ENCODE data around the gene CDC14A.

CDC14A gene

DNA sequence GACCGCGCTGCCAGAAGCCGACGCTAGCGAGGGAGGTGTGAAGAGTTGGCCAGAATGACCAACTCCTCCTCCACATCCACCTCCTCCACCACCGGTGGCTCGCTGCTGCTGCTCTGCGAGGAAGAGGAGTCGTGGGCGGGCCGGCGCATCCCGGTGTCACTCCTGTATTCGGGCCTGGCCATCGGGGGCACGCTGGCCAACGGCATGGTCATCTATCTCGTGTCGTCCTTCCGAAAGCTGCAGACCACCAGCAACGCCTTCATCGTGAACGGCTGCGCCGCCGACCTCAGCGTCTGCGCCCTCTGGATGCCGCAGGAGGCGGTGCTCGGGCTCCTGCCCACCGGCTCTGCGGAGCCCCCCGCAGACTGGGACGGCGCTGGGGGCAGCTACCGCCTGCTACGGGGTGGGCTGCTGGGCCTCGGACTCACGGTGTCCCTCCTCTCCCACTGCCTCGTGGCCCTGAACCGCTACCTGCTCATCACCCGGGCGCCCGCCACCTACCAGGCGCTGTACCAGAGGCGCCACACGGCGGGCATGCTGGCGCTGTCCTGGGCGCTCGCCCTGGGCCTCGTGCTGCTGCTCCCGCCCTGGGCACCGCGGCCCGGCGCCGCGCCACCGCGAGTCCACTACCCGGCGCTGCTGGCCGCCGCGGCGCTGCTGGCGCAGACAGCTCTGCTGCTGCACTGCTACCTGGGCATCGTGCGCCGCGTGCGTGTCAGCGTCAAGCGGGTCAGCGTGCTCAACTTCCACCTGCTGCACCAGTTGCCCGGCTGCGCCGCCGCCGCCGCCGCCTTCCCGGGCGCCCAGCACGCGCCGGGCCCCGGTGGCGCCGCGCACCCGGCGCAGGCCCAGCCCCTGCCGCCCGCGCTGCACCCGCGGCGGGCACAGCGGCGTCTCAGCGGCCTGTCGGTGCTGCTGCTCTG is 186.9 kb downstream of the CDC14A start:
- no peak for DNase-seq (ENCODE audit: low read depth)

DNA sequence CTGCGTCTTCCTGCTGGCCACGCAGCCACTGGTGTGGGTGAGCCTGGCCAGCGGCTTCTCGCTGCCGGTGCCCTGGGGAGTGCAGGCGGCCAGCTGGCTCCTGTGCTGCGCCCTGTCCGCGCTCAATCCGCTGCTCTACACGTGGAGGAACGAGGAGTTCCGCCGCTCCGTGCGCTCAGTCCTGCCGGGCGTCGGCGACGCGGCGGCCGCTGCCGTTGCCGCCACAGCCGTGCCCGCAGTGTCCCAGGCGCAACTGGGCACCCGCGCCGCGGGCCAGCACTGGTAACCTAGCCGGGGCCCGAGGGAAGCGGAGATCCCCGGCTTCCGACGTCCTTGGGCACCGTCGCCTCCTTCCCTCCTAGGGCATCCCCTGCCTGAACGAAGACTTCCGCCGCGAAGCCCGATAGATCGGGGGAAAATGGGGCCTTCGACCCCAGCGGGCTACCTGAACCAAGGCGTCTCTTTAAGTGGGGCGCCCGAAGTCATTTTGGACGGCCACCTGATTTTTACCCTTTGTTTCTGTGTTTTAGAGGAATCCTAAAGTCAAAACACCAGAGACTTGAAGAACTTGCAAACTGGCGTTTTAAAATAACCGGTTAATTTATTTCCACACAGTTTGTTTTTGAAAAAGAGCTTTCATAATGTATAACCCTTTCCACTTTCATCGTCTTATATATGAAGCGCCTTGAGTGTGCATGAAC is 187.7 kb downstream of the CDC14A start:
- no peak for DNase-seq (ENCODE audit: low read depth)

DNA sequence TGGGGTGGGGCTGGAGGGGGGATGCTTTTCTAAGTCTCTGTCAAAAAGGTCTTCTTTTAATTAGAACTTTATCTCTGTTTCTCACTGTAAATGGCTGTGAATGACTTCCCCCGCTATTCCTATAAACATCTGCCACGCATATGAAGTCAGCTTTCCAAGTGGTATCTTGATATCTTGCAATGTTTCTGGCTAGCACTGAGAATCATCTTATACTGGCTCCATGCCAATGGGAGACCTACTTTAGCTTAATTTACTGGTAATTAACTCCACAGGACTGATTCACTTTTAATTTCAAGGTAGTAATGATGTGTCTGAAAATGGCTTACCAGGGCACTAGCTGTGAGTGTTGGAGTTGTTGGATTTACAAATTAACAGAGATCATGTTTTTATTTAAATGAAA is 190.0 kb downstream of the CDC14A start:
- no peak for DNase-seq (ENCODE audit: low read depth)

DNA sequence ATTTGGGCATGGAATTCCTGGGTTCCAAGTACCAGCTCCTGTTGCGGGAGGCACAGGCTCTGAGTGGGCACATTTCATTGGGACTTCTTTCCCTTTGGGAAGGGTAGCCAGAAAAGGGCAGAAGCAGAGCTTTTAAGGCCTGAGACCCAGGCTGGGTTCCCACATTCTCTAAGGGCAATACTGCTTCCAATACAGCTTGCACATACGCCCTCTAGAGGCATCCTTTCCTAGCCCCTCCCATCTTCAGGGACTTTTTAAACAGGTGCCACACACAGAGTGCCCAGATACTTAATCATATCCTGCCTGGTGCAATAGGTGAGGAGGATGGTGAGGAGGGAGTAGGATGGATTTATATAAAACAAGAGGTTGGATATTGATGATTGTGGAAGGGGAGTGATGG is 191.3 kb downstream of the CDC14A start:
- DNase-seq (ENCODE audit: low read depth) = no peak

DNA sequence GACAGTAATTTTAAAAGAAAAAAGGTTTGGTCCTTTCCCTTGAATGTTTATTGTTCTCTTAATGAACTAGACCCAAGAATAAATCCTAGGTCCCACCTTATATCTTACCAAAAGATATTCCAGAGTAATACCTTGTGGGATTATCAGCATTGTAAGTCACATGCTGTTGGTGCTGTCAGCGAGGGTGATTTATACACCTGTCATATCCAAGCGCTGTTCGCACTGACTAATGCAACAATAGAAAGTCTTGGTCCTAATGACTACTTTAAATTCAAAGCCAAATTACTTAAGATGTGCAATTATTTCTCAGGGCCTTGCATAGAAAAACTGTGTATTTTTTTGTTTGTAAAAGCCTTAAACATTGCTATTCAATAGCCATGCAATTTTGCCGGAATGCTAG is 192.5 kb downstream of the CDC14A start:
- DNase-seq (ENCODE audit: low read depth) = no peak

DNA sequence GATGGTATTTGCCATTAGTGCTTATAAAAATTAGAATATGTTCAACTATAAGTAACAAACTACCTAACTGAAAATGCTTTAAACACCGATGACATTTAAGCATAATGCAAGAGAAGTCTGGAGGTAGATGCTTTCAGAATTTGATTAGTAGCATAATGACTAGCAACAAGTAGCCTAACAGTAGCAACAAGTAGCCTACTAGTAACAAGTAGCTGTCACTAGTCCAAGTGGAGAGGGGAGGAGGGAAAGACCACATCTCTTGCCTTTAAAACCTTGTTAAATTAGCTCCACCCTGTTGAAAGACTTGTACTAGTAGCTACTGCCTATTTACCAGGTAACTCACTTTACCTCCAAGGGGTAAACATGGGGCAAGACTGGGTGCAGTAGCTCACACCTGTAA is 193.5 kb downstream of the CDC14A start:
- no peak for DNase-seq (ENCODE audit: low read depth)

DNA sequence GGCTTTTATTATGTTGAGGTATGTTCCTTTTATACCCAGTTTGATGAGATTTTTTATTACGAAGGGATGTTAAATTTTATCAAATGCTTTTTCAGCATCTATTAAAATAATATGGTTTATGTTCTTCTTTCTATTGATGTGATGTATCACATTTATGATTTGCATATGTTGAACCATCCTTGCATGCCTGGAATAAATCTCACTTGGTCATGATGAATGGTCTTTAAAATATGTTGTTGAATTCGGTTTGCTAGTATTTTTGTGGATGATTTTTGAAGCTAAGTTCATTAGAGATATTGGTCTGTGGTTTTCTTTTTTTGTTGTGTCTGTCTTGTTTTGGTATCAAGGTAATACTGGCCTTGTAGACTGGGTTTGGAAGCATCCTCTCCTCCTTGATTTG is 199.7 kb downstream of the CDC14A start:
- DNase-seq (ENCODE audit: low read depth) = no peak

DNA sequence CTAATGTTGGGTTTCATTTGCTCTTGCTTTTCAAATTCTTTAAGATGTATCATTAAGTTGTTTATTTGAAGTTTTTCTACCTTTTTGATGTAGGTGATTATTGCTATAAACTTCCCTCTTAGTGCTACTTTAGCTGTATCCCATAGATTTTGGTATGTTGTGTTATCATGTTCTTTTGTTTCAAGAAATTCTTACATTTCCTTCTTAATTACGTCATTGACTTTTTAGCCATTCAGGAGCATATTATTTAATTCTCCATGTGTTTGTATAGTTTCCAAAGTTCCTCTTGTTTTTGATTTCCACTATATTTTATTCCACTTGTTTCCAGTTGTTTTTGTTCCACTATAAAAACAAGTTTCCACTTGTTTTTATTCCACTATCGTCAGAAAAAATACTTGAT is 200.6 kb downstream of the CDC14A start:
- no peak for DNase-seq (ENCODE audit: low read depth)

DNA sequence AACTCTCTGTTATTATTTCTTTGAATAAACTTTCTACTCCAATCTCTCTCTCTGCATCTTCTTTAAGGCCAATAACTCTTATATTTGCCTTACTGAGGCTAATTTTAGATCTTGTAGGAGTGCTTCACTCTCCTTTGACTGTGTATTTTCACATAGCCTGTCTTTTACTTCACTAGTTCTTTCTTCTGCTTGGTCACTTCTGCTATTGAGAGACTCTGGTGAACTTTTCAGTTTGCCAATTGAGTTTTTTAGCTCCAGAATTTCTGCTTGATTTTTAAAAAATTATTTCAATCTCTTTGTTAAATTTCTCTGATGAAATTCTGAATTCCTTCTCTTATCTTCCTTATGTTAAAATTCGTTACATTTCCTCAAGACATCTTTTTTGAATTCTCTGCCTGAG is 203.9 kb downstream of the CDC14A start:
- DNase-seq (ENCODE audit: low read depth) = no peak

DNA sequence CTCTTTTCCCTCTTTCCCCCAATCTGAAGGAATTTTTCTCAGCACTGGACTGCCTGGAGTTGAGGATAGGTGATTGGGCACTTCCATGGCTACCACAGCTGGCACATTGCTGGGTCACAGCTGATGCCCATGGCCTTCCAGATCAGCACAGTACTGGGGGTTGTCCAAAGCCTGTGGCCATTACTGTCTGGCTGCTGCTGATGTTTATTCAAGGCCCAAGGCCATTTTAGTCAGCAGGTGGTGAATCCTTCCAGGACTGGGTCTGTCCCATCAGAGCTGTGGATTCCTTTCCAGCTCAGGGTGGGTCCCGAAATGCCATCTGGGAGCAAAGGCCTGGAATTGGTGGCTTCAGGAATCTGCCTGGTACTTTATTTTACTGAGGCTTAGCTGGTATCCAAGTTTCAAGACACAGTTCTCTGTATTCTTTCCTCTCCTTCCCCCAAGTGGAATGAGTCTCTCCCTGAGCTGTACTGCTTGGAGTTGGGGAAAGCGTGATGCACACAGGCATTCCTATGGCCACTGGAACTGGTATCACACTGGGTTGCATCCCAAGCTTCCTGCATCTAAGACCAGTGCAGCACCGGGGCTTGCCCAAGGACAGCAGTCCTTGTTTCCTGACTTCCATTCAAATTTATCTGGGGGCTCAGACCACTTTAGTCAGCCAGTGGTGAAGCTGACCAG is 204.8 kb downstream of the CDC14A start:
- no peak for DNase-seq (ENCODE audit: low read depth)

DNA sequence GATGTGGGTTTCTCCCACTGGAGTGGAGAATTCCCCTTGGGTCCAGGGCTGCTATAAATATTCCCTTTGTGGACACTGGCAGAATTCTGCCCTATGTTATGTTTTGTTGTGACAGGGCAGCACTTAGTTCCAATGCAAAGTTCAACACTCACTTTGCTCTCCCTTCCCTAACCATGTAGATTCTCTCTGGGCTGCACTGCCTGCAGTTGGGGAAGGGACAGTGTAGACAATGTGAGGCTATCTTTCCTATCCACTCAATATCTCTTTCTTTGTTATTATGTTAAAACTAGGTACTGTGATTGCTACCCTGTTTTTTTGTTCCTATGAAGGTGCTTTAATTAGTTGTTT is 205.3 kb downstream of the CDC14A start:
- no peak for DNase-seq (ENCODE audit: low read depth)

DNA sequence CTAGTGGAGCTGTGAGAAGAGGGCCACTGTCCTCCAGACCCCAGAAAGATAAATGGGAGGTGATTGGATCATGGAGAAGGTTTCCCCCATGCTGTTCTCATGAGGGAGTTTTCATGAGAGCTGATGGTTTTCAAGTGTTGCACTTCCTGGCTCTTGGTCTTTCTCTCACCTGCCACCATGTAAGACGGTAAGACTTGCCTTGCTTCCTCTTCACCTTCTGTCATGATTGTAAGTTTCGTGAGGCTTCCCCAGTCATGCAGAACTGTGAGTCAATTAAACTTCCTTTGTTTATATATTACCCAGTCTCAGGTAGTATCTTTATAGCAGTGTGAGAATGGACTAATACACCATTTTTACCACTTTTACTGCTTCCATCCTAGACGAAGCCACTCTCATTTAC is 213.2 kb downstream of the CDC14A start:
- DNase-seq (ENCODE audit: low read depth) = no peak

DNA sequence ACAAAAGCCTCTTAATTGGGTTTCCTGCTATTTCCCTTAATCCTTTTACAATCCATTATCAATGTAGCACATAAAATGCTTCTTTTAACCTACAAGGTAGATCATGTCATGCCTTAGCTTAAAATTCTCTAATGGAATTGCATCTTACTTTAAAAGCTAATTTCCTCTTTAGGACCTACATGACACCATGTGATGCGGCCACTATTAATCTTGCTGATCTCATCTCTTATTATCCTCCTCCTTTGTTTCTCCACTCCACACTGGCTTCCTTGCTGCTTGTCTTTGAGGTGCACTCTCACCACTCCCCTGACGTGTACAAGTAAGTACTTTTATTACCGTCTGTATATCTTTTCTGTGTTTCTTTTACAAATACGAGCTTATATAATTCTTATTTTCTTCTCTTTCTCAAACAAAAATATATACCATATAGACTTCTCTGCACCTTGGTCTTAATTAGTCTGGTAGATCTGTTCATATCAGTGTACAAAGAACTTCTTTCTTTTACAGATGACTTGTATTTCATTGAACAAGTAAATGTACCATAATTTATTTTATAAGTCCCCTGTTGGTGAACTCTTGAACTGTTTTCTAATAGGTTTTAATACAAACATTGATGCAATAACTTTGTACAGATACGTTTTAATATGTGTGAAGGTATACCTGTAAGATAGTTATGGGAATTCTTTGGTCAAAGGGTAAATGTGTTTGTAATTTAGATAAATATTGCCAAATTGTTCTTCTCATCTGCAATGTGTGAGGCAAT is 213.8 kb downstream of the CDC14A start:
- DNase-seq (ENCODE audit: low read depth) = no peak

DNA sequence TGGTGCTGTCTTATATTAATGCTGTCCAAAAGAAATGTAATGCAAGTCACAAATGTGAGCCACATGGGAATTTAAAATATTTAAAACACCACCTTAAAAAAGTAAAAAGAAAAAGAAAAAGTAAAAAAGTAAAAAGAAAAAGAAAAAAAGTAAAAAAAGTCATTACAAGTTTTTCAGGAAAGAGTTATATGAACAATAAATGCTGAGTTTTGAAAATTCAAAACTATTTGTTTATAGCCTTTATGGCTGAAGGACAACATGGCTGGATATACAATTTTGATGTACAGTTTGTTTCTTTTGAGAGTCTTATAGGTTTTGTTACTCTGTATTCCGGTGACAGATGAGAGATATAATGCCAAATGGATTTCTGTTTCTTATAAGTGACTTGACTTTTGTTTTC is 214.8 kb downstream of the CDC14A start:
- no peak for DNase-seq (ENCODE audit: low read depth)

Data from activated gamma-delta T cell treated with anti-CD3 and anti-CD28 coated beads, Interleukin-2, amount 50 U/mL, for 16 hours (primary cell).